ENCODE data around the gene ATP5PB. TPM values are rescaled to one million over a fixed set of nuclear protein-coding genes. Genes with fewer than 3 reads are reported as not detected.
A peak's percentile ranks its signal among the peaks of the same experiment; 100 is the strongest.

ATP5PB gene
- total RNA-seq, 2 experiments from 2014 or later = 47.3 to 51.5 TPM

DNA sequence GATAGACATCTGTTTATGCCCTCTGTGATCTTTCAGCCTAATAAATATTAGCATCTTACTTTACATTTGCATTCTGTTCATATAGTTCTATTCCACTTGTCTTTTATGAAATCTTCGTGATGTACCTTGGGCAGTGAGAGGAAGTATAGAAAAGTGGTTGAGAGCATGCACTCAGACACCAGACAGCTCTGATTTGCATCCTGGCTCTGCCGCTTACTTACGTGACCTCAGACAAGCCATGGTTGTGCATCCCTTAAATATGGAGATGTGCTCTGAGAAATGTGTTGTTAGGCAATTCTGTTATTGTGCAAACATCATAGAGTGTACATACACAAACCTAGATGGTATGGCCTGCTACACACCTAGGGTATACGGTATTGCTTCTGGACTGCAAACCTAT is 44.7 kb upstream of the ATP5PB start:
- Mint-ChIP-seq H3K27me3 (no peaks in the 10 kb centered on the region), H3K9me3 (no peaks in the 10 kb centered on the region), H3K27ac (peak overlapping the region; percentile 21), H3K4me1 (ENCODE audit: low read depth) (peaks cover 58% of the 10 kb centered on the region), H3K36me3 (ENCODE audit: low read depth) (no peaks in the 10 kb centered on the region), H3K4me3 (no peak overlapping the region)
- intact Hi-C loops (cut with DNase I, micrococcal nuclease) = loop anchor here in 1 of 2 experiments (5.0 kb wide), 2 partner anchors 57 to 267 kb away; no protein-coding TSS in a partner anchor
- CTCF ChIA-PET = no interaction called here
- H3K9me3 ChIP-seq (ENCODE audit: control insufficient read depth in 1 of 2, insufficient read depth in 1 of 2, low read length in 2 of 2) = no peaks in the 10 kb centered on the region
- no peaks in the 10 kb centered on the region for H3K27me3 ChIP-seq (ENCODE audit: control insufficient read depth in 1 of 2, insufficient read depth in 2 of 2, low read length in 2 of 2)
- no peak for ATAC-seq (ENCODE audit: poor library complexity)
- H3K4me3 ChIP-seq (ENCODE audit: low read length) = no peak overlapping the region
- no peaks in the 10 kb centered on the region for H3K36me3 ChIP-seq (ENCODE audit: insufficient read depth, low read length)
- peaks cover 12% of the 10 kb centered on the region for H3K4me1 ChIP-seq (ENCODE audit: insufficient read depth, low read length)
- TF ChIP-seq, protein P1, sequence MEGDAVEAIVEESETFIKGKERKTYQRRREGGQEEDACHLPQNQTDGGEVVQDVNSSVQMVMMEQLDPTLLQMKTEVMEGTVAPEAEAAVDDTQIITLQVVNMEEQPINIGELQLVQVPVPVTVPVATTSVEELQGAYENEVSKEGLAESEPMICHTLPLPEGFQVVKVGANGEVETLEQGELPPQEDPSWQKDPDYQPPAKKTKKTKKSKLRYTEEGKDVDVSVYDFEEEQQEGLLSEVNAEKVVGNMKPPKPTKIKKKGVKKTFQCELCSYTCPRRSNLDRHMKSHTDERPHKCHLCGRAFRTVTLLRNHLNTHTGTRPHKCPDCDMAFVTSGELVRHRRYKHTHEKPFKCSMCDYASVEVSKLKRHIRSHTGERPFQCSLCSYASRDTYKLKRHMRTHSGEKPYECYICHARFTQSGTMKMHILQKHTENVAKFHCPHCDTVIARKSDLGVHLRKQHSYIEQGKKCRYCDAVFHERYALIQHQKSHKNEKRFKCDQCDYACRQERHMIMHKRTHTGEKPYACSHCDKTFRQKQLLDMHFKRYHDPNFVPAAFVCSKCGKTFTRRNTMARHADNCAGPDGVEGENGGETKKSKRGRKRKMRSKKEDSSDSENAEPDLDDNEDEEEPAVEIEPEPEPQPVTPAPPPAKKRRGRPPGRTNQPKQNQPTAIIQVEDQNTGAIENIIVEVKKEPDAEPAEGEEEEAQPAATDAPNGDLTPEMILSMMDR (IDR thresholded peaks at IDR 0.05) = no peak
- no peak overlapping the region for H3K27ac ChIP-seq (ENCODE audit: low read depth in 1 of 2, low read length in 2 of 2)
- DNase-seq = no peak
- POLR2A ChIA-PET = interaction anchor here (0.6 to 1.5 kb wide), 2 partner anchors 58 to 103 kb away, joined by 3 read pairs; no protein-coding TSS in a partner anchor

DNA sequence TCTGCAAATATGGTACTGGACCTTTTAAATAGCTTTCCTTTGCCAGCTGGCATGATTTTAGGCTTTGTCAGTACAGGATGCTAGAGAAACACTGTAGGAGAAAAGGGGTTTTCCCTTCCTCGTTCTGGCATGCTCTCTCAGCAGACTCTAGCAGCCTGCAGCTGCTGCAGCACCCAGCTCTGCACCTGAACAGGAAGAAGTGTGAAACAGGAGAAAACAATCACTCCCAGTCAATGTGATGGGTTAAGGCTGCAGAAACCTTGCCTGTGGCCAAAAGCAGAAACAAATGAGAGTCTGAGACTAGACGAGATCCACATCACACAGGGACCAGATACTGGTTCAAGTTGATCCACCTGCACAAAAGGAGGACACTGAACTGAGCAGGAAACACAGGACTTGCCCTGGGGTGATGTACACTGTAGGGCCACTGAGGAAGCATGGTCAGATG is 42.9 kb upstream of the ATP5PB start:
- TF ChIP-seq, protein P1 (IDR thresholded peaks at IDR 0.05) = no peak
- peaks cover 50% of the 10 kb centered on the region for H3K4me1 Mint-ChIP-seq (ENCODE audit: low read depth)
- Histone ChIP-seq H3K9me3 (ENCODE audit: control insufficient read depth in 1 of 2, insufficient read depth in 1 of 2, low read length in 2 of 2) (no peaks in the 10 kb centered on the region), H3K4me3 (ENCODE audit: low read length) (no peak overlapping the region), H3K4me1 (ENCODE audit: insufficient read depth, low read length) (peaks cover 12% of the 10 kb centered on the region), H3K27ac (ENCODE audit: low read depth in 1 of 2, low read length in 2 of 2) (peak overlapping the region in 1 of 2 donors; percentile 31), H3K36me3 (ENCODE audit: insufficient read depth, low read length) (no peaks in the 10 kb centered on the region), H3K27me3 (ENCODE audit: control insufficient read depth in 1 of 2, insufficient read depth in 2 of 2, low read length in 2 of 2) (no peaks in the 10 kb centered on the region)
- DNase-seq (peak; percentile 22 to 79 (median 51)), ATAC-seq (ENCODE audit: poor library complexity) (peak; percentile 99)
- H3K27ac Mint-ChIP-seq = peak overlapping the region; percentile 65
- no peaks in the 10 kb centered on the region for H3K9me3 Mint-ChIP-seq
- intact Hi-C loops (cut with DNase I, micrococcal nuclease) = loop anchor here in 1 of 2 experiments (5.0 kb wide), 1 partner anchor 41 kb away; the partner anchor contains the start of genes ATP5PB and WDR77
- H3K36me3 Mint-ChIP-seq (ENCODE audit: low read depth) = no peaks in the 10 kb centered on the region
- ChIA-PET CTCF (no interaction called here), POLR2A (interaction anchor here (0.7 to 1.5 kb wide), 8 partner anchors 27 to 224 kb away, joined by 3 to 9 read pairs (median 5); no protein-coding TSS in a partner anchor)
- H3K27me3 Mint-ChIP-seq = no peaks in the 10 kb centered on the region
- H3K4me3 Mint-ChIP-seq = peak overlapping the region; percentile 7

DNA sequence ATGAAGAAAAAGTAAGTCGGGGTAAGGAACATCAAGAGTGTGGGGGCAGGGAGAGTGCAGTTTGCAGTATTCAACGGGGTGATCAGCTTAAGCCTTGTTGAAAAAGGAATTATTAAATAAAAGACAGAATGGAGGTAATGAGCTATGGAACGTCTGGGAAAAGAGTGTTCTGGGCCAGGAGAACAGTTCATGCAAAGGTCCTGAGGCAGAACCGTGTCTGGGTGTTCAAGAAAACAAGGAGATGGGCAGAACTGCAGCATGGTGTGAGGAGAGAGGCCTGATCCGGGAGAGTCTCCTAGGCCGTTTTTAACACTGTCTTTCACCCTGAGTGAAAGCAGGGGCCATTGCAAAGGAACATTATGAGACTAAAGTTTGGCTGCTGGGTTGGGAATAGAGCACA is 42.0 kb upstream of the ATP5PB start:
- Mint-ChIP-seq H3K27ac (peak overlapping the region; percentile 65), H3K36me3 (ENCODE audit: low read depth) (no peaks in the 10 kb centered on the region), H3K4me1 (ENCODE audit: low read depth) (peaks cover 46% of the 10 kb centered on the region), H3K27me3 (no peaks in the 10 kb centered on the region), H3K4me3 (no peak overlapping the region), H3K9me3 (no peaks in the 10 kb centered on the region)
- ATAC-seq (ENCODE audit: poor library complexity) (no peak), DNase-seq (no peak)
- H3K27ac ChIP-seq (ENCODE audit: low read depth in 1 of 2, low read length in 2 of 2) = no peak overlapping the region
- no peaks in the 10 kb centered on the region for H3K9me3 ChIP-seq (ENCODE audit: control insufficient read depth in 1 of 2, insufficient read depth in 1 of 2, low read length in 2 of 2)
- TF ChIP-seq, protein P1 (IDR thresholded peaks at IDR 0.05) = no peak
- H3K27me3 ChIP-seq (ENCODE audit: control insufficient read depth in 1 of 2, insufficient read depth in 2 of 2, low read length in 2 of 2) = no peaks in the 10 kb centered on the region
- no peak overlapping the region for H3K4me3 ChIP-seq (ENCODE audit: low read length)
- peaks cover 12% of the 10 kb centered on the region for H3K4me1 ChIP-seq (ENCODE audit: insufficient read depth, low read length)
- ChIA-PET POLR2A (interaction anchor here (0.6 to 1.4 kb wide), 2 partner anchors 10 to 184 kb away, joined by 3 to 5 read pairs; no protein-coding TSS in a partner anchor), CTCF (no interaction called here)
- H3K36me3 ChIP-seq (ENCODE audit: insufficient read depth, low read length) = no peaks in the 10 kb centered on the region
- intact Hi-C loops (cut with DNase I, micrococcal nuclease) = loop anchor here in 1 of 2 experiments (5.0 kb wide), 1 partner anchor 40 kb away; the partner anchor contains the start of genes ATP5PB and WDR77

Measured in CD4-positive, alpha-beta T cell (primary cell).